ENCODE data around the gene HACD1.
"Not testable (repeated sequence)": the region's sequence is repeated elsewhere in the genome, so short reads cannot be mapped to it uniquely, and the experiment has no call there.

The HACD1 gene

GRCh38 chr10:17606547-17607040, 10.6 kb downstream of the HACD1 start:
- H3K27me3 ChIP-seq (ENCODE audit: low read depth, low read length), result no peaks in the 10 kb centered on the region
- no peak overlapping the region for H3K4me3 ChIP-seq (ENCODE audit: low read depth in 1 of 2, low read length in 2 of 2)
- no peaks in the 10 kb centered on the region for H3K36me3 ChIP-seq (ENCODE audit: control insufficient read depth in 1 of 2, insufficient read depth in 2 of 2, low read length in 2 of 2)
- H3K4me1 ChIP-seq (ENCODE audit: control insufficient read depth in 1 of 2, insufficient read depth in 2 of 2, low read length in 2 of 2), result no peaks in the 10 kb centered on the region
- no peaks in the 10 kb centered on the region for H3K9me3 ChIP-seq (ENCODE audit: control insufficient read depth in 1 of 2, low read length in 2 of 2)
- H3K27ac ChIP-seq (ENCODE audit: low read length), result no peak overlapping the region

GRCh38 chr10:17605936-17606335, 11.2 kb downstream of the HACD1 start:
- no peaks in the 10 kb centered on the region for H3K9me3 ChIP-seq (ENCODE audit: control insufficient read depth in 1 of 2, low read length in 2 of 2)
- no peaks in the 10 kb centered on the region for H3K4me1 ChIP-seq (ENCODE audit: control insufficient read depth in 1 of 2, insufficient read depth in 2 of 2, low read length in 2 of 2)
- H3K36me3 ChIP-seq (ENCODE audit: control insufficient read depth in 1 of 2, insufficient read depth in 2 of 2, low read length in 2 of 2), result no peaks in the 10 kb centered on the region
- no peaks in the 10 kb centered on the region for H3K27me3 ChIP-seq (ENCODE audit: low read depth, low read length)
- H3K27ac ChIP-seq (ENCODE audit: low read length), result no peak overlapping the region
- no peak overlapping the region for H3K4me3 ChIP-seq (ENCODE audit: low read depth in 1 of 2, low read length in 2 of 2)

- H3K36me3 ChIP-seq (ENCODE audit: control insufficient read depth in 1 of 2, insufficient read depth in 2 of 2, low read length in 2 of 2), result peaks cover 0 to 1% of the 10 kb centered on the region in 2 donors
- H3K4me1 ChIP-seq (ENCODE audit: control insufficient read depth in 1 of 2, insufficient read depth in 2 of 2, low read length in 2 of 2), result no peaks in the 10 kb centered on the region
- no peak overlapping the region for H3K4me3 ChIP-seq (ENCODE audit: low read depth in 1 of 2, low read length in 2 of 2)
- no peaks in the 10 kb centered on the region for H3K9me3 ChIP-seq (ENCODE audit: control insufficient read depth in 1 of 2, low read length in 2 of 2)
- no peak overlapping the region for H3K27ac ChIP-seq (ENCODE audit: low read length)
- H3K27me3 ChIP-seq (ENCODE audit: low read depth, low read length), result no peaks in the 10 kb centered on the region
Observed at GRCh38 chr10:17599089-17599488, 18.1 kb downstream of the HACD1 start.

GRCh38 chr10:17597386-17597785, 19.8 kb downstream of the HACD1 start:
- Histone ChIP-seq H3K27ac (ENCODE audit: low read length) (no peak overlapping the region), H3K36me3 (ENCODE audit: control insufficient read depth in 1 of 2, insufficient read depth in 2 of 2, low read length in 2 of 2) (peaks cover 0 to 9% of the 10 kb centered on the region in 2 donors), H3K27me3 (ENCODE audit: low read depth, low read length) (no peaks in the 10 kb centered on the region), H3K4me1 (ENCODE audit: control insufficient read depth in 1 of 2, insufficient read depth in 2 of 2, low read length in 2 of 2) (no peaks in the 10 kb centered on the region), H3K4me3 (ENCODE audit: low read depth in 1 of 2, low read length in 2 of 2) (no peak overlapping the region), H3K9me3 (ENCODE audit: control insufficient read depth in 1 of 2, low read length in 2 of 2) (no peaks in the 10 kb centered on the region)

- no peaks in the 10 kb centered on the region for H3K9me3 ChIP-seq (ENCODE audit: control insufficient read depth in 1 of 2, low read length in 2 of 2)
Observed at GRCh38 chr10:17590969-17591645, 26.1 kb downstream of the HACD1 start.

GRCh38 chr10:17589316-17589715, 27.9 kb downstream of the HACD1 start:
- not testable (repeated sequence) for H3K9me3 ChIP-seq (ENCODE audit: control insufficient read depth in 1 of 2, low read length in 2 of 2); H3K27ac ChIP-seq (ENCODE audit: low read length); H3K27me3 ChIP-seq (ENCODE audit: low read depth, low read length); H3K4me3 ChIP-seq (ENCODE audit: low read depth in 1 of 2, low read length in 2 of 2); H3K4me1 ChIP-seq (ENCODE audit: control insufficient read depth in 1 of 2, insufficient read depth in 2 of 2, low read length in 2 of 2); H3K36me3 ChIP-seq (ENCODE audit: control insufficient read depth in 1 of 2, insufficient read depth in 2 of 2, low read length in 2 of 2)

More at GRCh38 chr10:17590969-17591645, 26.1 kb downstream of the HACD1 start:
- H3K36me3 ChIP-seq (ENCODE audit: control insufficient read depth in 1 of 2, insufficient read depth in 2 of 2, low read length in 2 of 2), result peaks cover 0 to 9% of the 10 kb centered on the region in 2 donors
- no peak overlapping the region for H3K4me3 ChIP-seq (ENCODE audit: low read depth in 1 of 2, low read length in 2 of 2)
- no peaks in the 10 kb centered on the region for H3K27me3 ChIP-seq (ENCODE audit: low read depth, low read length)
- H3K27ac ChIP-seq (ENCODE audit: low read length), result no peak overlapping the region
- H3K4me1 ChIP-seq (ENCODE audit: control insufficient read depth in 1 of 2, insufficient read depth in 2 of 2, low read length in 2 of 2), result no peaks in the 10 kb centered on the region

GRCh38 chr10:17588420-17588819, 28.8 kb downstream of the HACD1 start:
- H3K4me3 ChIP-seq (ENCODE audit: low read depth in 1 of 2, low read length in 2 of 2), result no peak overlapping the region
- H3K4me1 ChIP-seq (ENCODE audit: control insufficient read depth in 1 of 2, insufficient read depth in 2 of 2, low read length in 2 of 2), result no peaks in the 10 kb centered on the region
- H3K27me3 ChIP-seq (ENCODE audit: low read depth, low read length), result no peaks in the 10 kb centered on the region
- H3K9me3 ChIP-seq (ENCODE audit: control insufficient read depth in 1 of 2, low read length in 2 of 2), result no peaks in the 10 kb centered on the region
- H3K36me3 ChIP-seq (ENCODE audit: control insufficient read depth in 1 of 2, insufficient read depth in 2 of 2, low read length in 2 of 2), result peaks cover 0 to 2% of the 10 kb centered on the region in 2 donors
- H3K27ac ChIP-seq (ENCODE audit: low read length), result no peak overlapping the region

- not testable (repeated sequence) for H3K9me3 ChIP-seq (ENCODE audit: control insufficient read depth in 1 of 2, low read length in 2 of 2); H3K27me3 ChIP-seq (ENCODE audit: low read depth, low read length); H3K4me1 ChIP-seq (ENCODE audit: control insufficient read depth in 1 of 2, insufficient read depth in 2 of 2, low read length in 2 of 2); H3K4me3 ChIP-seq (ENCODE audit: low read depth in 1 of 2, low read length in 2 of 2); H3K36me3 ChIP-seq (ENCODE audit: control insufficient read depth in 1 of 2, insufficient read depth in 2 of 2, low read length in 2 of 2); H3K27ac ChIP-seq (ENCODE audit: low read length)
Observed at GRCh38 chr10:17587321-17587720, 29.9 kb downstream of the HACD1 start.

GRCh38 chr10:17586821-17587234, 30.3 kb downstream of the HACD1 start:
- Histone ChIP-seq H3K36me3 (ENCODE audit: control insufficient read depth in 1 of 2, insufficient read depth in 2 of 2, low read length in 2 of 2) (no peaks in the 10 kb centered on the region), H3K27me3 (ENCODE audit: low read depth, low read length) (no peaks in the 10 kb centered on the region), H3K9me3 (ENCODE audit: control insufficient read depth in 1 of 2, low read length in 2 of 2) (no peaks in the 10 kb centered on the region), H3K4me3 (ENCODE audit: low read depth in 1 of 2, low read length in 2 of 2) (no peak overlapping the region), H3K4me1 (ENCODE audit: control insufficient read depth in 1 of 2, insufficient read depth in 2 of 2, low read length in 2 of 2) (no peaks in the 10 kb centered on the region), H3K27ac (ENCODE audit: low read length) (no peak overlapping the region)

- no peaks in the 10 kb centered on the region for H3K4me1 ChIP-seq (ENCODE audit: control insufficient read depth in 1 of 2, insufficient read depth in 2 of 2, low read length in 2 of 2)
Observed at GRCh38 chr10:17585016-17585415, 32.2 kb downstream of the HACD1 start.

GRCh38 chr10:17580885-17581284, 36.3 kb downstream of the HACD1 start:
- H3K27me3 ChIP-seq (ENCODE audit: low read depth, low read length), result no peaks in the 10 kb centered on the region
- no peaks in the 10 kb centered on the region for H3K4me1 ChIP-seq (ENCODE audit: control insufficient read depth in 1 of 2, insufficient read depth in 2 of 2, low read length in 2 of 2)
- H3K36me3 ChIP-seq (ENCODE audit: control insufficient read depth in 1 of 2, insufficient read depth in 2 of 2, low read length in 2 of 2), result no peaks in the 10 kb centered on the region
- no peaks in the 10 kb centered on the region for H3K9me3 ChIP-seq (ENCODE audit: control insufficient read depth in 1 of 2, low read length in 2 of 2)
- H3K4me3 ChIP-seq (ENCODE audit: low read depth in 1 of 2, low read length in 2 of 2), result no peak overlapping the region
- no peak overlapping the region for H3K27ac ChIP-seq (ENCODE audit: low read length)

More at GRCh38 chr10:17585016-17585415, 32.2 kb downstream of the HACD1 start:
- H3K9me3 ChIP-seq (ENCODE audit: control insufficient read depth in 1 of 2, low read length in 2 of 2), result no peaks in the 10 kb centered on the region
- H3K4me3 ChIP-seq (ENCODE audit: low read depth in 1 of 2, low read length in 2 of 2), result no peak overlapping the region
- H3K27me3 ChIP-seq (ENCODE audit: low read depth, low read length), result no peaks in the 10 kb centered on the region
- H3K27ac ChIP-seq (ENCODE audit: low read length), result no peak overlapping the region
- no peaks in the 10 kb centered on the region for H3K36me3 ChIP-seq (ENCODE audit: control insufficient read depth in 1 of 2, insufficient read depth in 2 of 2, low read length in 2 of 2)

GRCh38 chr10:17578603-17579002, 38.6 kb downstream of the HACD1 start:
- H3K4me1 ChIP-seq (ENCODE audit: control insufficient read depth in 1 of 2, insufficient read depth in 2 of 2, low read length in 2 of 2), result no peaks in the 10 kb centered on the region
- no peak overlapping the region for H3K4me3 ChIP-seq (ENCODE audit: low read depth in 1 of 2, low read length in 2 of 2)
- no peak overlapping the region for H3K27ac ChIP-seq (ENCODE audit: low read length)

More at GRCh38 chr10:17578603-17579002, 38.6 kb downstream of the HACD1 start:
- Histone ChIP-seq H3K27me3 (ENCODE audit: low read depth, low read length) (no peaks in the 10 kb centered on the region), H3K9me3 (ENCODE audit: control insufficient read depth in 1 of 2, low read length in 2 of 2) (no peaks in the 10 kb centered on the region), H3K36me3 (ENCODE audit: control insufficient read depth in 1 of 2, insufficient read depth in 2 of 2, low read length in 2 of 2) (no peaks in the 10 kb centered on the region)

Data from muscle layer of duodenum (tissue), 2 donors.